ENCODE results near the gene AACS. TPM values are rescaled to one million over a fixed set of nuclear protein-coding genes. Genes with fewer than 3 reads are reported as not detected.
A peak's percentile ranks its signal among the peaks of the same experiment; 100 is the strongest.

The AACS gene
- total RNA-seq, 1 experiment from 2014 or later, result 54.0 TPM

DNA sequence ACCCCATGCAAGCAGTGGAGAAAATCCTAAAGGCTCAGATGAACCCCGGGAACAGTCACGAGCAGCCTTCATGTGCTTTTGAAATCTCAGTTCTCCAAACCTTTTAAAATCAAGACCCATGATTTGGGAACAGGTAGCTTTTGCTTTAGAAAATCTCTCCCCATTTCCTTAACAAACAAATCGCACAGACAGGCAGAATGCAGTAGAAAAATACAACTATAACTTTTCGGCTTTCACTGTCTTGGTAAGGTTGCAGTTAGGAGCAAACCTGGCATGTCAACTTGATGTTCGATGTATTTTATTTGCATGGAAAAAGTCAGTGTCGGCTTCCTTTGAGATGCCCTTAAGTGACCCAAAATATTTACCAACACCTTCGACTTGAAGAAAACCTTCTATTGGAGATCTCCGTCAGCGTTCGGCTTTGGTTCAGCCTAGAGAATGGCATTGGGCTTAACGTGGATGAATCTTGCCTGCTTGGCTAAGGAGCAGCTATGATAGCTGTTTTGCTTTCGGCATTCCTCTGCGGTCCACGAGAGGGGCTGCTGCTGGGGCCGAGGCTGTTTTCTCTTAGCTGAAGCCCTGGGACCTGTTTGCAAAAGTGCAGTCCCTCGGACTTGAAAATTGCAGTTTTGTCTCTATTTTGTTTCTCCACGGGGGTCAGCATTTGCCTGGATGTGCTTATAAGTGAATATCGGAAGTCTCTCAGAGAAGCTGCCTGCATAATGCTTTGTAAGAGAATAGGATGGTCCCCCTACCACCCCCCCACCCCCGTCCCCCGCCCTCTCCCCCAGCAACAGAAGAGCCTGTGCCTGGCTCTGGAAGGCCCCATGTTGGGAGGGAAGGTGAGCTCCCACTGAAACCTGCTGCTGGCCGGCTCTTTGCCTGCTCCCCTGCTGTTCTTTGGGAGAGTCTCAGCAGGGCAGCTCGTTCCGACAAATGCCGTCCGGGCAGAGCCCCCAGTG is 122.8 kb downstream of the AACS start:
- Mint-ChIP-seq H3K36me3 (peaks cover 8% of the 10 kb centered on the region; the same call in 1 of the 2 replicates), H3K4me3 (peak overlapping the region; percentile 74), H3K27ac (peak overlapping the region; percentile 87), H3K4me1 (peaks cover 70% of the 10 kb centered on the region), H3K9me3 (no peaks in the 10 kb centered on the region), H3K27me3 (ENCODE audit: low read depth) (peaks cover 24% of the 10 kb centered on the region)
- ChIA-PET POLR2A (interaction anchor here (0.6 to 1.5 kb wide), 4 partner anchors 23 to 212 kb away, joined by 3 to 8 read pairs (median 4); no protein-coding TSS in a partner anchor), CTCF (interaction anchor here (0.7 to 3.6 kb wide), 20 partner anchors 11 to 799 kb away, joined by 3 to 22 read pairs (median 4); no protein-coding TSS in a partner anchor)
- TF ChIP-seq, protein P1, sequence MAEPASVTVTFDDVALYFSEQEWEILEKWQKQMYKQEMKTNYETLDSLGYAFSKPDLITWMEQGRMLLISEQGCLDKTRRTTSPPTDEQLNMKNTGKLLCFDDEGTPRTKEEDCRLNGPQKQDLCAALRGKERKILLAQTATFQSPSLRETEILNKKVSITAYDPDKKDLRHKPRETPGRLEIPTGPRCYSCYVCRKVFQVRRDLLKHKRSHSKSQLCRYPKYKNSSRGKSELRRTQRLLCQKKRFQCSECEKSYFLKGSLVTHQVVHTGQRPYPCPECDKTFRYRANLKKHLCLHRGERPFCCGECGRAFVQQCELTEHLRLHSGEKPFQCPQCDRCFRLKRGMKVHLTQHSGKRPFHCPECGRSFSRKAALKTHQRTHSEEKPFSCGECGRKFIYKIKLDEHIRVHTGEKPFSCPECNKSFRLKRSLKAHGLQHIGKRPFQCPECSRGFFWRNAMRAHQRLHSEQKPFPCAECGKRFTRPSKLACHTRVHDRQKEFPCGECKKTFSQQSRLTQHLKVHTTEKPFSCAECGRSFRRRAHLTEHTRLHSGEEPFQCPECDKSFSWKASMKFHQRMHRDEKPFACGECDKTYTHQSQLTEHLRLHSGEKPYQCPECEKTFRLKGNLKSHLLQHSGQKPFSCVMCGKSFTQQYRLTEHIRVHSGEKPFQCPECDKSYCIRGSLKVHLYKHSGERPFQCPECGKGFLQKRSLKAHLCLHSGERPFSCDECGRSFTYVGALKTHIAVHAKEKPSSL (CRISPR knock-in tag; conservative IDR thresholded peaks at IDR 0.05), result no peak
- TF ChIP-seq IRF2 (CRISPR knock-in tag; IDR thresholded peaks at IDR 0.05; ENCODE audit: borderline replicate concordance, low read depth) (no peak), ZNF423 (CRISPR knock-in tag; IDR thresholded peaks at IDR 0.05) (peak; percentile 99), MLX (CRISPR knock-in tag; IDR thresholded peaks at IDR 0.05) (no peak), USF2 (CRISPR knock-in tag; IDR thresholded peaks at IDR 0.05) (0 out of 2 replicates have a peak, but pooled peaks have one; percentile 17), ZNF138 (CRISPR knock-in tag; conservative IDR thresholded peaks at IDR 0.05) (no peak), ESRRA (CRISPR knock-in tag; IDR thresholded peaks at IDR 0.05; ENCODE audit: borderline replicate concordance) (no peak), RELA (CRISPR knock-in tag; IDR thresholded peaks at IDR 0.05; ENCODE audit: borderline replicate concordance) (no peak)
- peak; percentile 54 for DNase-seq (ENCODE audit: low spot score)
- peak; percentile 5 for ATAC-seq

- Mint-ChIP-seq H3K27me3 (ENCODE audit: low read depth) (peaks cover 20% of the 10 kb centered on the region), H3K27ac (peak overlapping the region; percentile 87), H3K4me1 (peaks cover 71% of the 10 kb centered on the region), H3K36me3 (peaks cover 8% of the 10 kb centered on the region; the same call in 1 of the 2 replicates), H3K4me3 (peak overlapping the region; percentile 74), H3K9me3 (no peaks in the 10 kb centered on the region)
- DNase-seq (ENCODE audit: low spot score), result no peak
- CTCF ChIA-PET, result interaction anchor here (0.6 to 3.6 kb wide), 19 partner anchors 10 to 800 kb away, joined by 3 to 22 read pairs (median 4); no protein-coding TSS in a partner anchor
- POLR2A ChIA-PET, result interaction anchor here (0.6 to 1.5 kb wide), 3 partner anchors 22 to 447 kb away, joined by 3 to 5 read pairs (median 4); no protein-coding TSS in a partner anchor
- ATAC-seq, result no peak
- TF ChIP-seq, protein P2, sequence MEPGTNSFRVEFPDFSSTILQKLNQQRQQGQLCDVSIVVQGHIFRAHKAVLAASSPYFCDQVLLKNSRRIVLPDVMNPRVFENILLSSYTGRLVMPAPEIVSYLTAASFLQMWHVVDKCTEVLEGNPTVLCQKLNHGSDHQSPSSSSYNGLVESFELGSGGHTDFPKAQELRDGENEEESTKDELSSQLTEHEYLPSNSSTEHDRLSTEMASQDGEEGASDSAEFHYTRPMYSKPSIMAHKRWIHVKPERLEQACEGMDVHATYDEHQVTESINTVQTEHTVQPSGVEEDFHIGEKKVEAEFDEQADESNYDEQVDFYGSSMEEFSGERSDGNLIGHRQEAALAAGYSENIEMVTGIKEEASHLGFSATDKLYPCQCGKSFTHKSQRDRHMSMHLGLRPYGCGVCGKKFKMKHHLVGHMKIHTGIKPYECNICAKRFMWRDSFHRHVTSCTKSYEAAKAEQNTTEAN (CRISPR knock-in tag; IDR thresholded peaks at IDR 0.05), result no peak
- TF ChIP-seq ZNF423 (CRISPR knock-in tag; IDR thresholded peaks at IDR 0.05), result no peak
- TF ChIP-seq, protein P3, sequence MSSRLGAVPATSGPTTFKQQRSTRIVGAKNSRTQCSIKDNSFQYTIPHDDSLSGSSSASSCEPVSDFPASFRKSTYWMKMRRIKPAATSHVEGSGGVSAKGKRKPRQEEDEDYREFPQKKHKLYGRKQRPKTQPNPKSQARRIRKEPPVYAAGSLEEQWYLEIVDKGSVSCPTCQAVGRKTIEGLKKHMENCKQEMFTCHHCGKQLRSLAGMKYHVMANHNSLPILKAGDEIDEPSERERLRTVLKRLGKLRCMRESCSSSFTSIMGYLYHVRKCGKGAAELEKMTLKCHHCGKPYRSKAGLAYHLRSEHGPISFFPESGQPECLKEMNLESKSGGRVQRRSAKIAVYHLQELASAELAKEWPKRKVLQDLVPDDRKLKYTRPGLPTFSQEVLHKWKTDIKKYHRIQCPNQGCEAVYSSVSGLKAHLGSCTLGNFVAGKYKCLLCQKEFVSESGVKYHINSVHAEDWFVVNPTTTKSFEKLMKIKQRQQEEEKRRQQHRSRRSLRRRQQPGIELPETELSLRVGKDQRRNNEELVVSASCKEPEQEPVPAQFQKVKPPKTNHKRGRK (CRISPR knock-in tag; IDR thresholded peaks at IDR 0.05; ENCODE audit: borderline replicate concordance), result no peak
- TF ChIP-seq, protein P4, sequence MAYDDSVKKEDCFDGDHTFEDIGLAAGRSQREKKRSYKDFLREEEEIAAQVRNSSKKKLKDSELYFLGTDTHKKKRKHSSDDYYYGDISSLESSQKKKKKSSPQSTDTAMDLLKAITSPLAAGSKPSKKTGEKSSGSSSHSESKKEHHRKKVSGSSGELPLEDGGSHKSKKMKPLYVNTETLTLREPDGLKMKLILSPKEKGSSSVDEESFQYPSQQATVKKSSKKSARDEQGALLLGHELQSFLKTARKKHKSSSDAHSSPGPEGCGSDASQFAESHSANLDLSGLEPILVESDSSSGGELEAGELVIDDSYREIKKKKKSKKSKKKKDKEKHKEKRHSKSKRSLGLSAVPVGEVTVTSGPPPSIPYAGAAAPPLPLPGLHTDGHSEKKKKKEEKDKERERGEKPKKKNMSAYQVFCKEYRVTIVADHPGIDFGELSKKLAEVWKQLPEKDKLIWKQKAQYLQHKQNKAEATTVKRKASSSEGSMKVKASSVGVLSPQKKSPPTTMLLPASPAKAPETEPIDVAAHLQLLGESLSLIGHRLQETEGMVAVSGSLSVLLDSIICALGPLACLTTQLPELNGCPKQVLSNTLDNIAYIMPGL (CRISPR knock-in tag; IDR thresholded peaks at IDR 0.05), result no peak
- TF ChIP-seq USF2 (CRISPR knock-in tag; IDR thresholded peaks at IDR 0.05), result no peak
- TF ChIP-seq ZNF121 (CRISPR knock-in tag; IDR thresholded peaks at IDR 0.05), result no peak
- no peak for TF ChIP-seq MYBL2 (CRISPR knock-in tag; IDR thresholded peaks at IDR 0.05)
- TF ChIP-seq KAT7 (CRISPR knock-in tag; IDR thresholded peaks at IDR 0.05; ENCODE audit: borderline replicate concordance), result no peak
Observed at GRCh38 chr12:125189015-125189414, 123.8 kb downstream of the AACS start.

All from WTC11 (cell line).